ENCODE results near the gene ATP8A2.

Gene ATP8A2

GRCh38 chr13:25943658-25944057 lies 571.9 kb downstream of the ATP8A2 start:
- TF ChIP-seq TAF1 (IDR thresholded peaks at IDR 0.05; ENCODE audit: borderline replicate concordance, insufficient read depth, low read length): no peak
- no peak for TF ChIP-seq POLR2AphosphoS5 (IDR thresholded peaks at IDR 0.05; ENCODE audit: low read depth, low read length)
- TF ChIP-seq FOXP2 (optimal IDR thresholded peaks at IDR 0.05; ENCODE audit: borderline replicate concordance, extremely low read depth, extremely low read length, insufficient read depth): no peak

GRCh38 chr13:25945596-25945995 lies 573.8 kb downstream of the ATP8A2 start:
- TF ChIP-seq TAF1 (IDR thresholded peaks at IDR 0.05; ENCODE audit: borderline replicate concordance, insufficient read depth, low read length) (no peak), REST (IDR thresholded peaks at IDR 0.05; ENCODE audit: insufficient read depth in 1 of 2, low read depth in 2 of 2, low read length in 2 of 2) (no peak), FOXP2 (optimal IDR thresholded peaks at IDR 0.05; ENCODE audit: borderline replicate concordance, extremely low read depth, extremely low read length, insufficient read depth) (no peak), POLR2AphosphoS5 (IDR thresholded peaks at IDR 0.05; ENCODE audit: low read depth, low read length) (no peak), SIN3A (IDR thresholded peaks at IDR 0.05; ENCODE audit: borderline replicate concordance, insufficient read depth, low read length) (no peak)

GRCh38 chr13:25946321-25946720 lies 574.5 kb downstream of the ATP8A2 start:
- TF ChIP-seq SIN3A (IDR thresholded peaks at IDR 0.05; ENCODE audit: borderline replicate concordance, insufficient read depth, low read length) (no peak), FOXP2 (optimal IDR thresholded peaks at IDR 0.05; ENCODE audit: borderline replicate concordance, extremely low read depth, extremely low read length, insufficient read depth) (no peak), TAF1 (IDR thresholded peaks at IDR 0.05; ENCODE audit: borderline replicate concordance, insufficient read depth, low read length) (no peak), POLR2AphosphoS5 (IDR thresholded peaks at IDR 0.05; ENCODE audit: low read depth, low read length) (no peak), REST (IDR thresholded peaks at IDR 0.05; ENCODE audit: insufficient read depth in 1 of 2, low read depth in 2 of 2, low read length in 2 of 2) (no peak)

GRCh38 chr13:25948910-25949309 lies 577.1 kb downstream of the ATP8A2 start:
- no peak for TF ChIP-seq POLR2AphosphoS5 (IDR thresholded peaks at IDR 0.05; ENCODE audit: low read depth, low read length)
- TF ChIP-seq SIN3A (IDR thresholded peaks at IDR 0.05; ENCODE audit: borderline replicate concordance, insufficient read depth, low read length): no peak
- TF ChIP-seq REST (IDR thresholded peaks at IDR 0.05; ENCODE audit: insufficient read depth in 1 of 2, low read depth in 2 of 2, low read length in 2 of 2): no peak
- TF ChIP-seq TAF1 (IDR thresholded peaks at IDR 0.05; ENCODE audit: borderline replicate concordance, insufficient read depth, low read length): no peak
- no peak for TF ChIP-seq FOXP2 (optimal IDR thresholded peaks at IDR 0.05; ENCODE audit: borderline replicate concordance, extremely low read depth, extremely low read length, insufficient read depth)

GRCh38 chr13:25951831-25952230 lies 580.1 kb downstream of the ATP8A2 start:
- TF ChIP-seq FOXP2 (optimal IDR thresholded peaks at IDR 0.05; ENCODE audit: borderline replicate concordance, extremely low read depth, extremely low read length, insufficient read depth): no peak
- no peak for TF ChIP-seq REST (IDR thresholded peaks at IDR 0.05; ENCODE audit: insufficient read depth in 1 of 2, low read depth in 2 of 2, low read length in 2 of 2)
- no peak for TF ChIP-seq TAF1 (IDR thresholded peaks at IDR 0.05; ENCODE audit: borderline replicate concordance, insufficient read depth, low read length)
- no peak for TF ChIP-seq SIN3A (IDR thresholded peaks at IDR 0.05; ENCODE audit: borderline replicate concordance, insufficient read depth, low read length)
- TF ChIP-seq POLR2AphosphoS5 (IDR thresholded peaks at IDR 0.05; ENCODE audit: low read depth, low read length): no peak

All from PFSK-1 (cell line).